Measurements from ENCODE around the gene SESTD1. TPM values are rescaled to one million over a fixed set of nuclear protein-coding genes. Genes with fewer than 3 reads are reported as not detected.
"Not testable (repeated sequence)": the region's sequence is repeated elsewhere in the genome, so short reads cannot be mapped to it uniquely, and the experiment has no call there.

SESTD1 gene
- total RNA-seq, 1 donor from 2014 or later: 12.7 TPM

- intact Hi-C loops (cut with micrococcal nuclease): no loop called here
Observed at GRCh38 chr2:179240481-179241451, 23.9 kb downstream of the SESTD1 start.

GRCh38 chr2:179239838-179240237, 24.8 kb downstream of the SESTD1 start:
- intact Hi-C loops (cut with micrococcal nuclease): loop anchor here (1.0 kb wide), 3 partner anchors 9 to 23 kb away; no protein-coding TSS in a partner anchor

- intact Hi-C loops (cut with micrococcal nuclease): loop anchor here (1.0 kb wide), 3 partner anchors 8 to 24 kb away; no protein-coding TSS in a partner anchor
Observed at GRCh38 chr2:179239195-179239594, 25.4 kb downstream of the SESTD1 start.

DNA sequence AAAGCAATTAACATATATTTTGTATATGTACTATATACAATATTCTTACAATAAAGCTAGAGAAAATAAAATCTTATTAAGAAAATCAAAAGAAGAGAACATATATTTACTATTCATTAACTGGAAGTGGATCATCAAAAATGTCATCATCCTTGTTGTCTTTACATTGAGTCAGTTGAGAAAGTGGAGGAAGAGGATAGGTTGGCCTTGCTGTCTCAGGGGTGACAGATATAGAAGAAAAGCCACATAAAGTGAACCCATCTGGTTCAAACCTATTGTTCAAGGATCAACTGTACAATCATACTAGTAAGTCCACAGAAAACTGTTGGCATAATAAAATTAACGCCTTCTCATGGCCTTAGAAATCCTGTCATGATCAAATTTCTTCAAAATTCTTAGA, 26.6 kb downstream of the SESTD1 start:
- intact Hi-C loops (cut with micrococcal nuclease): no loop called here

DNA sequence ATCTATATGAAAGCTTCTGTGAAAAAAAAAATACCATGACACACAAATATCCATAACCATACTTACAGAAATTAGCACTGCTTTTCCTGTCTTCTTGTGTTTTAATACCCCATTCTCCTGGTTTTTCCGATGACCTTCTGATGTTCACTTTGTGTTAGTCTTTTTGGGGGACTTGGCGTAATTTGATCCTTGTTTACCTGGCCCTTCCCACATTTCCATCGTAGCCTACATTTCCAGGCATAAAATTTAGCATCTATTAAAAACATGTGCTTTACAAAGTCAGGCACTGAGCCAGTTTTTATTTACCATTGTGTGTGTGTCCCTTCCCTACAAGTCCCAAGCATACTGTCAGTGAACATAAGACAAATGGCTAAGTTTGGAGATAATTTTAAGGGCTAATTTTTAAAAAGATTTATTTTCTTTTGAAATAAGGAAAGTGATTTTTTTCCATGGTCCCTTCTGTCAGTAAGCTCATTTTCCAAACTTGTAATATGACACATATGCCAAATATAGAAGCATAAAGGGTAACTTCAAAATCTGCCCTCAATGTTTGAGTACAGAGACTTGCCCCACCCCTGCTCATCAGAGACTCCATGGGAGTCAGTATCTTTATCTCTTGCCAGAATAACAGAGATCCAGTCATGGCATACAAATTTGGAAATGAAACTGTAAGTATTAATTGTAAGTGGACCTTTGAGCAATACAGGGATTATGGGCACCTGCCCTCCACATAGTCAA, 27.3 kb downstream of the SESTD1 start:
- intact Hi-C loops (cut with micrococcal nuclease): no loop called here

DNA sequence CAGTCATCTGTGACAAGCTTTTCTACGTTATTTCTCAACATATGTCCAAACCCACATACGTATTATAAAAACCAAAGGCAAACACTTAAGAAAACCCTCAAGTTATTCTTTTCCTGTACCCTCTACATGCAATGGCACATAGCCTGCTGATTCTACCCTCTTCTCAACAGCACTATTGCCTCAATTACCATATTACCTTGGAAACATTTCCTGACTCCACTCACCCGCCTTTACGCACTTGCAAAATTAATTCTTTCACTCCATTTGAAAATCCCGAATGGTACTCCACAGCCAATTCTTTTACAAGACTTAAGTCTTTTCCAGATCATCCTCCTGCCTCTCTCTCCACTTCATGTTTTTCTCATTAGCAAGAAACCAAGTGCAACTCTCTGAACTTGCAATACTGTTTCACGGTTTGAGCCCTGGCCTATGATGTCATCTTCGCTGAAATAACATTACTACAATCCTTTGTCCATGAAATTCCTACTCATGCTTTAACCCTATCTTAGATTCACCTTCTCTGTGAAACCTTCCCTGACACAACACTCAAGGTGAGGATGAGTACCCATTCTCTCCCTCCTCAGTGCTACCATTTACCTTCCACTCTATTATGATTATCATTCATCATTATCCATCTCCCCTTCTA, 29.0 kb downstream of the SESTD1 start:
- intact Hi-C loops (cut with micrococcal nuclease): no loop called here

DNA sequence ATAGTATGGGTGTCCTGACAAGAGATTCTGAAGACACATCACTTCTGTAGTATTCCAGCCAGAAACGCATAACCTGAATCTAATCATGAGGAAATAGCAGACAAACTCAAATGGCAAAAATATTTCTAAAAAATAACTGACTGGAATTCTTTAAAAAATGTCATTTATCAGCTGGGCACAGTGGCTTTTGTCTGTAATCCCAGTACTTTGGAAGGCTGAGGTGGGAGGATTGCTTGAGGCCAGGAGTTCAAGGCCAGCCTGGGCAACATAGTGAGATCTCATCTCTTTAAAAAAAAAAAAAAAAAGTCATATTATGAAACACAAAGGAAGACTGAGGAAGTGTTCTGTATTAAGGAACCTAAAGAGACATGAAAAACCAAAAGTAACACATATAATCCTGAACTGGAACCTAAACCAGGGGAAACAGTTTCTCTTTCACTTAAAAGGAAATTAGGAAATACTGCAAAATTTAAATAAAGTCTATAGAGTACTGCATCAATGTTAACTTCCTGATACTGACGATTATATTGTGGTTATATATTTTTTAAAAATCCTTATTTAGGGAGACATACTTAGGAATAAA, 29.9 kb downstream of the SESTD1 start:
- intact Hi-C loops (cut with micrococcal nuclease): no loop called here

GRCh38 chr2:179233626-179234430, 30.8 kb downstream of the SESTD1 start:
- intact Hi-C loops (cut with micrococcal nuclease): no loop called here

GRCh38 chr2:179233083-179233490, 31.5 kb downstream of the SESTD1 start:
- intact Hi-C loops (cut with micrococcal nuclease): no loop called here

DNA sequence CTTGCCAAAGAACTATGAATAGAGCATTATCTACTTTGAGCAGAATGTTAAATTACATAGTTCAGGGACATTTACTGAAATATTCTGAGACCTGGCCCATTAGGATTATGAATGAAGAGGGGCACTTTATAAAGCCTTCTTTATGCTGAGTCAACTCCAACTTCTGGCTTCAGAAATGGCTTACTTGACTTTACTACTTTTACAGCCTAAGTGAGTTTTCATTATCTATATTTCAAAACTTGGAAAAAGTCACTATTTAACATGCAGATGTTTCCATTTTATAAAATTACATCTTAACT, 37.7 kb downstream of the SESTD1 start:
- intact Hi-C loops (cut with micrococcal nuclease): no loop called here

- intact Hi-C loops (cut with micrococcal nuclease): no loop called here
Observed at GRCh38 chr2:179226203-179226960, 38.2 kb downstream of the SESTD1 start.

- intact Hi-C loops (cut with micrococcal nuclease): no loop called here
Observed at GRCh38 chr2:179224361-179224760, 40.3 kb downstream of the SESTD1 start.

GRCh38 chr2:179222076-179222475, 42.6 kb downstream of the SESTD1 start:
- intact Hi-C loops (cut with micrococcal nuclease): no loop called here

DNA sequence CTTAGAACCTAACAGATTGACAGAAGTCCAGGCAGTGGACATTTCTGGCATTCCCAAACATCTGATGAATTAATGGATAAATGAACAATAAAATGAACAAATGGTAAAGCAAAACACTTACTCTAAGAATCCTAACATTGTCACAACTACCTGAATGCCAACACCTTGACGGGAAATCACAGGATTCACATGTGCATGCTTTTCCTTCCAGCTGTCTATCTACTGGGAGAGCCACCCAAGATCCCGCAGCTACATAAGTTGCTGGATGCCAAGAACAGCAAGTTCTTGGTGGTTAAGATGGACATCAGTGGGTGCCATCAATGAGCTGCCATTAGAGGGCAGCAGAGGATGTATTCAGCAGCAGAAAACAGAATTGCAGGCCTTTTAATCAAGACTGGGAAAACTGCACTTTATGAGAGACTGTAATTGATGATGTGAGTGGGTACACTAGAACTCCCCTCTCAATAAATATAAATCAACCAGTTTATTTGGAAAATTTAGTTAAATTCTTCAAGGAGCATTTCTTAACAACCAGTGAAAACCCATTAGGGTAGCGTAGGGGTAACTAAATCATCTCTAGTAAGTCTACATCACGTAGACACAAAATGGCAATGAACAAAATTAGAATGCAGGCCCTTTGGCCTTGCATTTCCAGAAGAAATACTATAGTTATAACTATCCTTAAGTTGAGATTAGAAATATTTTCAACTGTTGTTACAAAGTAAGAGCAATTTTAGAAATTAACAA, 45.6 kb downstream of the SESTD1 start:
- intact Hi-C loops (cut with micrococcal nuclease): loop anchor here (1.0 to 2.0 kb wide), 10 partner anchors 19 to 717 kb away; partner anchors contain the start of gene SESTD1

- intact Hi-C loops (cut with micrococcal nuclease): not testable (repeated sequence)
Observed at GRCh38 chr2:179214671-179215070, 50.0 kb downstream of the SESTD1 start.

DNA sequence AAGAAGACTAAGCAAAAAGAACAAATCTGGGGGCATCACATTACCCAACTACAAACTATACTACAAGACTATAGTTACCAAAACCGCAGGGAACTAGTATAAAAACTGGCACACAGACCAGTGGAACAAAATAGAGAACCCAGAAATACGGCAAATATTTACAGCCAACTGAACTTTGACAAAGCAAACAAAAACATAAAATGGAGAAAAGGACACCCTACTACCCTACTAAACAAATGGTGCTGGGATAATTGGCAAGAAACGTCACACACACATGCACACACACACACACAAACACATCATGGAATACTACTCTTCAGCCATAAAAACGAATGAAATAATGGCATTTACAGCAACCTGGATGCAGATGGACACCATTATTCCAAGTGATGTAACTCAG, 53.3 kb downstream of the SESTD1 start:
- intact Hi-C loops (cut with micrococcal nuclease): no loop called here

DNA sequence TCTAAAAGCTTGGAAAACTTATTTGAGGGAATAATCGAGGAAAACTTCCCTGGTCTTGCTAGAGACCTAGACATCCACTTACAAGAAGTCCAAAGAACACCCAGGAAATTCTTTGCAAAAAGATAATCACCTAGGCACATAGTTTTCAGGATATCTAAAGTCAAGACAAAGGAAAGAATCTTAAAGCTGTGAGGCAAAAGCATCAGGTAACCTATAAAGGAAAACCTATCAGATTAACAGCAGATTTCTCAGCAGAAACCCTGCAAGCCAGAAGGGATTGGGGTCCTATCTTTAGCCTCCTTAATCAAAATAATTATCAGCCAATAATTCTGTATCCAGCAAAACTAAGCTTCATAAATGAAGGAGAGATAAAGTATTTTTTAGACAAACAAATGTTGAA, 56.4 kb downstream of the SESTD1 start:
- intact Hi-C loops (cut with micrococcal nuclease): not testable (repeated sequence)

DNA sequence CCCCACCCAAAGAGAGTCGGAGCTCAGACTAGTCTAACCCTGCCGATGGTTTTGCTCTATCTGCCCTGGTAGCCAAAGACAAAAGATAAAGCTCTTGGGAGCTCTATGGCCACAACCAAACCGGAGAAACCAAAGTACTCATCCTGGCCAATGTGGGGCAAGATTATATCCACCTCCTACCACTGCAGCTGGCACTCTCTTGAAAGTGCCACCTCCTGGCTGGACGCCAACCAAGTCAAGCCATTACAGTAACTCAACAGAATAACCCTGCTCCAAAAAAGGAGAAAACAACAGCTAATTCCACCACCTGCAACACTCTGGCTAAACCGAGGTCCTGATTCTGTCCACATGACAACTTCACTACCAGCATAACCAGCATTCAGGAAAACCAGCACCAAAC, 57.6 kb downstream of the SESTD1 start:
- intact Hi-C loops (cut with micrococcal nuclease): no loop called here

DNA sequence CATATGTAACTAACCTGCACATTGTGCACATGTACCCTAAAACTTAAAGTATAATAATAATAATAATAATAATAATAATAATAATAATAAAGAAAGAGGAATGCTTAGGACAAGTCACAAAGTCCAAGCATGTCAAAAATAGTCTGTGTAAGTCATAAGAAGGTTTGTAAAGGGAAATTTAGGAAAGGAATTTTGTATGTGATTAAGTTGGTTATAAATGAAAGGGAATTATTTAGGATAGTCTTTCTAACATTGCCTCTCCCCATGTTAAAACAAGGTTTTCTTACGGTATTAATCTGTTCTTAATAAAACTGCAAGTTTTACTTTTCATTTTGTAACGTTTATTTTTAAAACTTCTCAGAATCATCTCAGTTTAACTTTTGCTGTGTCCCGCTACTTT, 62.8 kb downstream of the SESTD1 start:
- intact Hi-C loops (cut with micrococcal nuclease): no loop called here
